GM18951 (cell line): ENCODE results near the gene DCTN3.

ENCODE experiments used
- POLR2A ChIP-seq: IDR thresholded peaks from 4 replicates; pipeline ENCODE4 v1.6.1; 2011; ENCODE audit warnings: mild to moderate bottlenecking; ENCODE audit not compliant: insufficient read length, insufficient read depth; ENCODE audit errors: extremely low read depth
- in situ Hi-C: fragments of 300-500 bp; cut with MboI; formaldehyde crosslinking; loops from one replicate; pipeline ENCODE4 v1.12.0; 2022; ENCODE audit warnings: low sequenced_read_pairs, mixed read lengths, inconsistent platforms; ENCODE audit not compliant: unreplicated experiment

DCTN3 gene

DNA sequence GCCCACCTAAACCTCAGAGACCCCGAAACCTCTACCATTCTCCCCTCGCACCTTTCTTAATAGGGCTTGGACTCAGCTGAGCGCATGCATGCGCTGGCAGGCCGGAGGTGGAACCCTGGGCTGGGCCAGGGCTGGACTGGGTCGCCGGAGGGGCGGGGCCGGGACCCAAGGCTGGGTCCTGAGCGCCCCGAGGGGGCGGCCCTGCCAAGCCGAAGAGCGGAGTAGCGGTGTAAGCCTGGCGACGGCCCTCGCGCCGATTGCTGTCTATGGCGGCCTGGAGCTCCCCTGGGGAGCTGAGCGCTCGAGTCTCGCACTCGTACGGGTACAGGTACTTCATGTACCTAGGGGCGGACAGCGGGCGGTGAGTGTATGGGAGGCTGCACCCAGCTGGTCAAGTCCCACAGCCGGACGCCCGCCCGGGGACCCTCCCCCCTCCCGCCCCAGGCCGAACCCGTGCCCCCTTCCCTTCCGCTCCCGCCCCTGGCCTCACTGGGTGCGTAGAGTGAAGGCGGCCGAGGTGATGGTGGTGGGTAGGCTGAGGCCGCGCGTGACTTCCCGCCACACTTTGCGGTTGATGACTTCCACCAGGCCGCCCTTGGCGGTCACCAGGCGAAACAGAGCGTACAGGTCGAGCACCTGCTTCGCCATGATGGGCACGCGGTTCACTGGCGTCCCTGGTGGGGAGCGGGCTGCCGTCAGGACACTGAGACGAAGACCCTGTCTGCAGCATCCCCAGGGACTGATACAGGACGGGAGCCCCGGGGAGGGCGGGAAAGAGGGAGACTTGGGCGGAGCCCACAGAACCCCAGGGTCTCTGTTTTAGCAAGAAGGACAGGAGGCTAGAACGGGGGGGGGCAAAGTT is 3.3 kb upstream of the DCTN3 start:
- in situ Hi-C loops = no loop called here
- no peak for TF ChIP-seq POLR2A

DNA sequence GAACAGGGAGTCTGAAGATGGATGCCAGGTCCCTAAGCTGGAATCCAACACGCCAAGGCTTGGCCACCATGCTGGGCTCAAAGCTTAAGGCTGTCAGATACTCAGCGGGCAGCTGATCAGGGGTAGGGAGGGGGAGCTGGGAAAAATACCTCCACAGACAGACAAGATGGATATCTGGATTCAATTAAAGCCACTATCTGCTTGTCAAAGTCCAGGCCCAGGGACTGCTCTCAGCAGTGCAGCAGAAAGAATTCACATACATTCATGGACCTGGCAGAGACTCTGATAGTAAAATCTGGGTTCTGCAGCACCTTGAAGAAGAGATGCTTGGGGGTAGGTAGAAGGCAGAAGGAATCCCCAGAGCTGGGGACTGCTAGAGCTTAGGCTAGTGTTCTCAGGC is 5.2 kb downstream of the DCTN3 start:
- no peak for TF ChIP-seq POLR2A
- in situ Hi-C loops = no loop called here

DNA sequence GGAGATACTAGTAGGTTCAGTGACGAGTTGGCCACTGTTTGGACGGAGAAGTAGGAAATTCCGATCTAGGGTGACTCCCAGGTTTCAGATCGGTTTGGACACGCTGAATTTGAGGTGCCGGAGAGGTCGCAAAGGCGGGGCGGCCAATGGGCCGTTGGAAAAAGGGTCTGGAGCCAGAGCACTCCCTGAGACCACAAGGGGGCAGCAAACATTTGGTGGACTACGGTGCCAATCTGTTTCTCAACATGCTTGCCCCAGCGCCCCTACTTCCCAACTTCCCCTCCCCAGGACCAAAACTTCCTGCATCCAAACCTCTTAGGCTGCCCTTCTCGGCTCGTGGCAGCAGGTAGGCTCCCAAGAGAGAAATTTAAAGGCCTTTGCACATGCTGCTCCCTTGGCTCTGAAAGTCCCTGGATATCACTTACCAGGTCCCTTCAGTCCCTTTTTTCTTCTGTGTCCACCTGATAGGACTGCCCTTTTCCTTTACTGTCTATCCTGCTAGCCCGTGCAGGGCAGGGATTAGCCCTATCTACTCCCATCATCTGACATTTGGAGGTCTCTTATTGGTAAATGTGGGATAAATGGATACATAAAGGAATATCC is 7.4 kb downstream of the DCTN3 start:
- in situ Hi-C loops = no loop called here

DNA sequence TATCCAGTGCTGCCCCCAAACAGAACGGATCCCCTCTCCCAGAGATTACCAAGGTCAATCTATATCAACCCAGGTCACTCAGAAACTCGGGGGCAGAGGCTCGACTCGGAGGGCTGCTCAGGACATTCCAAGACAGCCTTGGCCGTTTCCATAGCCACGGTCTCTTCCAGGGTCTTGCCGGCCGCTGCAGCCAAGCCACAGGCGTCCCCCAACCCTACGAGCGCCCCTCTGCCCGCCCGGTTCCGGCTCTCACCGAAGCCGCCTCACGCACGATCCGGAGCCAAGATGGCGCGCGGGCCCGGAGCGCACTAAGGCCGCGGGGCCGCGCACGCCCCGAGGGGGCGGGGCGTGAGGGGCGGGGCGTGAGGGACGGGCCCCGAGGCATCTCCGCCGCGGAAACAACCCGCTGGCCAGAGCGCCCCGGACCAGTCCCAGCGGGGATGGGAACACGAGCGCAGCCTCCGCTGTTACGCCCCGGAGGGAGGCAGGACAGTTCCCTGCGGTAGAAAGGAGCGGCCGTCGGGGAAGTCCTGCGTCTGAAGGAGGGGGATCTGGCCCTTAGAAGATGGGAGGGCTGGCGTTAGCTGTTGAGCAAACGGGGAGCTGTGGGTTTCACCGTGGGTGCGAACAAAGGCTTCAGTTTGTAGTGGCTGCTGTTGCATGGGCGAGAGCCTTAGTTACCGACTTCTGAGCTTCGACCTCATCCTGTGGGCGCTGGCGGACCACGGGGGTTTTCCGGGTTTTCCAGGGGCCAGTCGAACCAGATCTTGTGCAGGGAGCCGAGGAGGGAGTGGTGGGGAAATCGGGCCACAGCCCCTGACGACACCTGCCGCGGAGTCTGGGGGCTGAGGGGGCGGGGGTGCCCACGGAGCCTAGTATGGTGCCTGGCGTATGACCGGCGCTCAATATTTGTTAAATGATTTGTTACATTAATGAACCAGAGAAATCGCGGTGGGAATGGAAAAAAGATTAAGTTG is 8.2 kb downstream of the DCTN3 start, which contains the start of gene RPP25L:
Gene RPP25L (minus strand): TSS at position 287 of the 977 bp plus-strand sequence. CDS start 801 bp downstream, outside the sequence.
- in situ Hi-C loops = no loop called here
- TF ChIP-seq POLR2A = peak; percentile 94

More for the DNA sequence above, 7.4 kb downstream of the DCTN3 start:
- no peak for TF ChIP-seq POLR2A

DNA sequence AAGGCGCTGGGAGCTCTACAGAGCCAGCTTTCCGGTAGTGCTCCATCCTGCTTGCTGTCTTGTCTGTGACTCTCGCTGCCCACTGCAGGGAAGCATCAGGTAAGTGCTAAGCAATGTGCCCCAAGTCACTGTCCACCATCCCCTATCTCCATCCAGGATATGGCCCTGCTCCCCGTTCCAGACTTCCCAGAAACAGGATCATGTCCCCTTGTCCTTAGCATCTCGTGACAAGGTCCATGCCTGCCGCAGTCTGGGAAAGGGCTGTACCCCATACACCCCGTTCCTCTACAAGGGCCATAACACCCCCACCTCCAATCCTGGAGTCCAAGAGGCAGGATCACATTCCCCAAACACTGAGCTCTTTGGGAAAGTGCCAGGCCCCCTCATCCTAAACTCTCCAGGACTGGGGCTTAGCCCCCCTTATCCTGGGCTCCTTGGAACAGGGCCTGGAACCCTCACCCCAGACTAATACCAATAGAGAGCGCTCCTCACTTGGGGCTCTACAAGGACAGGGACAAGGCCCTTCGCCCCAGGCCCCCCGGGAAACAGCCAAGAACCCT is 9.0 kb downstream of the DCTN3 start:
- in situ Hi-C loops = no loop called here
- no peak for TF ChIP-seq POLR2A

DNA sequence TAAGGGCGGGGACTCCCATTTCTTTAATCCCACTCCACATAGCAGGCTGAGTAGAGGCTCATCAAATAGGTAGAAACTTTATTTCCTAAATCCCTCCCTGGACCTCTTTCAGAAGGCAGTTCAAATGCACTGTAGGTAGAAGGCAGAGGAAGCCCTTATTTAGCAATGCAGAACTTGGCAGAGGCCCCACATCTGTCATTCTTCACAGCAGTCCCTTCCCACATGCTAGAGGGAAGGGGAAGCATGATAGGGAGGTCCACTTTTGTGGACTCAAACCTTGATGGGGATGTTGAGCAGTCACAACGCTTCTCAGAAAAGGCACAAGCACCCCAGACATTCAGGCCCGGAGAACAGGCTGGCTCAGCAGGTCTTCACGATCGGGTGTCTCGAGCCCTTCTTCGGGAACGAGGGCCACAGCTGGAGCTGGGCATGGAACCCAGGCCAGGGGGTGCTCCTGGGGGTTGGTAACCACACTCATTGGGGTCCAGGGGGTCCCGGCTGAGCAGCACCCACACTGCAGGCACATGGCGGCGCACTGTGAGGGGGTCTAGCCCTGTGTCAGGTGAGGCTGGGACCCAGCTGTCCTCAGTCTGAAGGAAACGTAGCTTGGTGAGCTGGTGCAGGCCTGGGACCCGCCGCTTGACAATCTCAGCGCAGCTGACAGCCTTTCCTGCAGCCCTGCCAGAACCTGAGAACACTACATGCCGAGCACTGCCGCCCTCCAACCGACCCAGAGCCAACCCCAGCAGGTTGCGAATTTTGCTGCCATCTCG is 9.7 kb downstream of the DCTN3 start:
- in situ Hi-C loops = no loop called here
- no peak for TF ChIP-seq POLR2A

DNA sequence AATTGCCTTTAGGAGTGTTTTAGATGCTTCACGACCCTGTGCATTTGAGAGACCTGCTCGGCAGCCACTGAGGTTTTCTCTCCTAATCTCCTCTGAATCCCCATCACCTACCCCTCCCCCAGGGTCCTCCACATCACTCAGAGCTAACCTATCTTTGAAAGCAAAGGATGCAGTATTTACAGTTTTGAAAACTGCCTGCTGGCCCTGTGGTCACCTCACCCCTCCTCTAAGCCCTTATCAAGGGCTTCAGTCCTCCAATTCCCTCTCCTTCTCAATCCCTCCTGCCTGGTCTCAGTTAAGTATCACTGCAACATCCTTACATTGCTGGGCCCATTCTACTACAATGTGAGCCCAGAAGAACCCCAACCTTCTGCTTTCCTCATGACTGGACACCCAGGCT is 13.0 kb downstream of the DCTN3 start:
- in situ Hi-C loops = no loop called here
- no peak for TF ChIP-seq POLR2A

DNA sequence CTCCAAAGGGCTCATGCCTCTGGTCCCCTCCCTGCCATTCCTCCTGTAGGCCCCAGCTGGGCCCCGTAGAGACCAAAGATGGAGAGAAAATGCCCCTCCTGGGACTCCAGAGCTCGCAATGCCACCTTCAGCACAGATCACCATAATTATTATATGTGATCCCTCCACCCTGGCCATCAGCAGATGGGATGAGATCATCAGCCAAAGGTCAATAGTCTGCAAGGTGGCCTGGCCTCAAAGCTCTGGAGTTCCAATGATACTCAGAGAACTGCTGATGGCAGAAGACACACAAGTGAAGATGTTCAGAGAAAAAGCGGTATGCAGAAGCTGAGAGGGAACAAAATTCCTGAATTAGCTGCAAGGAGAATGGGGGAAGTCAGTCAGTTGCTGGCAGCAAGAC is 13.4 kb downstream of the DCTN3 start:
- in situ Hi-C loops = no loop called here
- TF ChIP-seq POLR2A = no peak

DNA sequence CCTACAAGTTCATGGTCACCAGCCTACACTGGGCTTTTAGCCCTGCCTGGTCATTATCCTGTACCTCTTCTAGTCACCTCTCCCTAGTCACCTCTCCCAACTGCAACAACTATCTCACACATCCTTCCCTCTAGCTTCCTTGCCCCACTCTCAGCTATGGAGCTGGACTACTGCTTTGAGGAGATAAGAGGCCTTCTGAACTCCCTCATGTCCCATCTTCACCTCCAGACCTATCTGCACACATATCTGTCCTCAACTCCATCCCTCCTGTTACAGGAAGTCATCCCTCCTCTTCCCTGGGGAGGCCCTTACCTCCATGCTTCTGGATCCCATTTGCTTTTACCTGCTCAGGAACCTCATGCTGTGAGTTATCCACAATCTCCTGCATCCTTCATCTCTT is 14.1 kb downstream of the DCTN3 start:
- no peak for TF ChIP-seq POLR2A
- in situ Hi-C loops = no loop called here

DNA sequence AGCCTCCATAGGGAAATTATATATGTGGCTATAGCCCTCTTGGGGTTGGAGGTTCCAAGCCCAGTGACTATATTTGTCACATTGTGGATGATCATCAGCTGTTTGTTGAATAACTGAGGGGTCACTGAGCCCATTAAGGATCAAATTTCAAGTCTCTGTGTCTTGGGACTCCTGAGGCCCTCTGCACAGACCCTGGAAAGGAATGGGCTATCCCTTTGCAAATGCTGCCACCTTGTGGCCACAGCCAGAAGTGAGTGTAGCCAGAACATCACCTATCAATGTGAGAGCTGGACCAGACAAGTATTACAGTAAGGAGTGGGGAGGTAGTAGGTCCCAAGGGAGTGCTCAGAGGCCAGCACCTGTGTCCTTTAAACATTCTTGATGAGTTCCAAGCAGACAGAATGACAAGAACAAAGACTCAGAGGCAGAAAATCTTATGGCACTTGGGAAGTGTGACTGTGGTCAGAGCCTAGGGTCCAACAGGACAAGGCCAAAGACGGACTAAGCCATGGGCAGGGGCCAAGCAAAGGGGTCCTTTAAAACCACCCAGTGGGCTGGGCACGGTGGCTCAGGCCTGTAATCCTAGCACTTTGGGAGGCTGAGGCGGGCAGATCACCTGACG is 16.6 kb downstream of the DCTN3 start:
- no peak for TF ChIP-seq POLR2A
- in situ Hi-C loops = no loop called here

DNA sequence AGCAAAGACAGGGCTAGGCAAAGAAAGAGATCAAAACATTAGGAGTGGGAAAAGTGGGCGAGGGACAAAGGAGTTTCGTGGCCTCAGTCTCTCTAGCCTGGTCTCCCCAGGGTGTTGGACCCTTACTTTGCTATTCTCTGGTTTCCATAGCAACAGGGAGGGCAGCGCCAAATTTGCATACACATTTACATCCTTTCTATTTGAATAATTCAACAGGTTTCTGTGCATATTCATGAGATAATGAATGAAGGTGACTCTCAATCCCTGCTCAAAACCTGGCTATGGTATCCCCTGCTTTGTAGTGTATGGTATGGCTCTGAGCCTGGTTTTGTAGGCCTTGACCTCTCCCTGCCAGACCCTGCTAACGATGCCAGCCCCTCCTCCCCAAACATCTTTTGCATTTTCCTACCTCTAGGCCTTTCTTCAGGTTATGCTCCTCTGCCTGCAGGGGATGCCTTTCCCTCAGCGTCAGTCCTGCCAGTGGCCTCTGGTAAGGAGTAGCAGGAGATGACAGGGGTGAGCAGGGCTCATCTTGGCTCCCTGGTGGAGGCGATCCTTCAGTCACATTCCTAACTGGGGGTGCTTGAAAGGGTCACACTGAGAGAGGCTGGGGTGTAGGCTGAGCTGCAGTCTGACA is 18.2 kb downstream of the DCTN3 start:
- in situ Hi-C loops = no loop called here
- TF ChIP-seq POLR2A = no peak

DNA sequence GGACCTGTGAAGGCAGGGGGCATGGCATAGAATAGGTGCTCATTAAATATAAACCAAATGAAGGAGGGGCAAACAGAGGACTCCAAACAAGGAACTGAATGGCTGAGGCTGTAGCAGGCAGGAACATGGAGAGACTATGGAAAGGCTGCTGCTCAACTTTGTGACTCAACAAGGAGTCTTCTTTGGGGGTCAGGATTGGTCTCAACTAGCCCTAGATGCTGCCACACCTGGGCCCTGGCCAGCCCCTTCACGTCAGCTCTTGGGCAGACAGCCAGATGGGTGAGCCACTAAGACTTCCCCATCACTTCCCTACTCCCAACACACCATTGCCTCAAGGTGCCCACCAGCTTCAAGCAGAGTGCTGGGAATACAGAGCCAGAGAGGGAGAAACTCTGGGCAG is 19.4 kb downstream of the DCTN3 start:
- in situ Hi-C loops = no loop called here

More for the DNA sequence above, 19.4 kb downstream of the DCTN3 start:
- TF ChIP-seq POLR2A = no peak
